ENCODE results near the gene HCK. TPM values are rescaled to one million over a fixed set of nuclear protein-coding genes. Genes with fewer than 3 reads are reported as not detected.

The HCK gene
- polyA plus RNA-seq, 1 of the 3 experiments (the other 2 are of a cell fraction) = not detected

GRCh38 chr20:32035426-32035779 is 16.6 kb upstream of the HCK start:
- H3K36me3 ChIP-seq (replicated peaks in 1 of 2; ENCODE audit: control insufficient read depth in 1 of 2, insufficient read depth in 2 of 2, low read length in 1 of 2) = no peaks in the 10 kb centered on the region
- no peaks in the 10 kb centered on the region for H3K79me2 ChIP-seq (ENCODE audit: insufficient read depth)
- H2AFZ ChIP-seq (ENCODE audit: low read depth) = no peak overlapping the region
- WGBS (ENCODE audit: low lambda C conversion rate) = 56% methylated on average over 5 of the region's 8 CpGs
- H3K4me3 ChIP-seq (ENCODE audit: low read depth in 2 of 2, low read length in 1 of 2) = no peak overlapping the region
- CTCF ChIA-PET = interaction anchor here (0.6 to 9.8 kb wide), 12 partner anchors 12 to 617 kb away, joined by 3 to 170 read pairs (median 4); no protein-coding TSS in a partner anchor
- POLR2A ChIA-PET = no interaction called here
- H3K9me3 ChIP-seq = no peaks in the 10 kb centered on the region
- peaks cover 38% of the 10 kb centered on the region for H3K27me3 ChIP-seq (ENCODE audit: insufficient read depth)
- no peaks in the 10 kb centered on the region for H4K20me1 ChIP-seq (ENCODE audit: insufficient read depth)
- H3K4me1 ChIP-seq (ENCODE audit: control insufficient read depth in 1 of 2, insufficient read depth in 2 of 2, low read depth in 1 of 2, low read length in 1 of 2) = peaks cover 0 to 5% of the 10 kb centered on the region in 2 experiments; a peak in 1 of 4 replicates
- H3K4me2 ChIP-seq = no peak overlapping the region
- H3K9me2 ChIP-seq = no peaks in the 10 kb centered on the region
- H3K9ac ChIP-seq = no peak overlapping the region
- H3K27ac ChIP-seq (ENCODE audit: low read depth in 2 of 2, low read length in 1 of 2) = no peak overlapping the region
- TF ChIP-seq CTCF (IDR thresholded peaks at IDR 0.05) = no peak
- no peak for TF ChIP-seq FOSL2 (IDR thresholded peaks at IDR 0.05; ENCODE audit: borderline replicate concordance, low read depth)
- TF ChIP-seq RCOR1 (IDR thresholded peaks at IDR 0.05; ENCODE audit: low read length) = no peak
- TF ChIP-seq SMC3 (IDR thresholded peaks at IDR 0.05; ENCODE audit: low read depth, low read length) = no peak
- TF ChIP-seq YY1 (IDR thresholded peaks at IDR 0.05; ENCODE audit: low read depth) = no peak
- TF ChIP-seq FOXJ3 (CRISPR knock-in tag; IDR thresholded peaks at IDR 0.05) = no peak
- no peak for TF ChIP-seq JUND (IDR thresholded peaks at IDR 0.05)
- DNase-seq = no peak
- H3F3A ChIP-seq (replicated peaks; ENCODE audit: insufficient read depth) = peaks cover 4% of the 10 kb centered on the region

GRCh38 chr20:32036252-32036651 is 15.8 kb upstream of the HCK start:
- Histone ChIP-seq H3K4me2 (no peak overlapping the region), H3K79me2 (ENCODE audit: insufficient read depth) (no peaks in the 10 kb centered on the region), H4K20me1 (ENCODE audit: insufficient read depth) (no peaks in the 10 kb centered on the region), H3K36me3 (replicated peaks in 1 of 2; ENCODE audit: control insufficient read depth in 1 of 2, insufficient read depth in 2 of 2, low read length in 1 of 2) (no peaks in the 10 kb centered on the region), H3K27ac (ENCODE audit: low read depth in 2 of 2, low read length in 1 of 2) (no peak overlapping the region), H3K4me1 (ENCODE audit: control insufficient read depth in 1 of 2, insufficient read depth in 2 of 2, low read depth in 1 of 2, low read length in 1 of 2) (peaks cover 0 to under 1% of the 10 kb centered on the region in 2 experiments; a peak in 1 of 4 replicates), H3F3A (replicated peaks; ENCODE audit: insufficient read depth) (peaks cover 4% of the 10 kb centered on the region), H3K4me3 (ENCODE audit: low read depth in 2 of 2, low read length in 1 of 2) (no peak overlapping the region), H3K9ac (no peak overlapping the region), H3K27me3 (ENCODE audit: insufficient read depth) (peaks cover 41% of the 10 kb centered on the region), H3K9me2 (no peaks in the 10 kb centered on the region), H2AFZ (ENCODE audit: low read depth) (no peak overlapping the region), H3K9me3 (no peaks in the 10 kb centered on the region)
- TF ChIP-seq FOSL2 (IDR thresholded peaks at IDR 0.05; ENCODE audit: borderline replicate concordance, low read depth) (no peak), TAF1 (IDR thresholded peaks at IDR 0.05; ENCODE audit: borderline replicate concordance, low read depth, low read length) (no peak), IRF3 (IDR thresholded peaks at IDR 0.05; ENCODE audit: low read depth, low read length) (no peak), TEAD4 (IDR thresholded peaks at IDR 0.05; ENCODE audit: borderline replicate concordance, insufficient read depth) (no peak), RXRA (IDR thresholded peaks at IDR 0.05; ENCODE audit: borderline replicate concordance, low read depth) (no peak), SIN3A (IDR thresholded peaks at IDR 0.05; ENCODE audit: borderline replicate concordance, low read depth, low read length) (no peak), FOXJ3 (CRISPR knock-in tag; IDR thresholded peaks at IDR 0.05) (no peak), POLR2AphosphoS5 (IDR thresholded peaks at IDR 0.05; ENCODE audit: low read depth, low read length) (no peak), NRF1 (IDR thresholded peaks at IDR 0.05; ENCODE audit: low read depth, low read length) (no peak), FOXM1 (IDR thresholded peaks at IDR 0.05; ENCODE audit: low read depth) (no peak), MEF2A (IDR thresholded peaks at IDR 0.05; ENCODE audit: borderline replicate concordance, low read depth) (no peak), RCOR1 (IDR thresholded peaks at IDR 0.05; ENCODE audit: low read length) (no peak), SMC3 (IDR thresholded peaks at IDR 0.05; ENCODE audit: low read depth, low read length) (no peak), TCF12 (IDR thresholded peaks at IDR 0.05) (no peak), YY1 (IDR thresholded peaks at IDR 0.05; ENCODE audit: low read depth) (no peak), EP300 (IDR thresholded peaks at IDR 0.05; ENCODE audit: borderline replicate concordance in 1 of 2, low read depth in 1 of 2, low read length in 1 of 2) (no peak), GABPA (IDR thresholded peaks at IDR 0.05; ENCODE audit: low read depth) (no peak)
- 27% methylated on average over 4 of the region's 4 CpGs for WGBS (ENCODE audit: low lambda C conversion rate)
- ChIA-PET POLR2A (no interaction called here), CTCF (interaction anchor here (1.2 to 9.8 kb wide), 5 partner anchors 55 to 213 kb away, joined by 3 to 170 read pairs (median 9); no protein-coding TSS in a partner anchor)
- DNase-seq = no peak

Data from SK-N-SH (cell line).